ENCODE measurements around the gene HASPIN. TPM values are rescaled to one million over a fixed set of nuclear protein-coding genes. Genes with fewer than 3 reads are reported as not detected.

Gene HASPIN
- total RNA-seq = 4.3 and 14.3 TPM in 2 replicates

GRCh38 chr17:3723556-3724377 is at the start of gene HASPIN:
TSS of gene HASPIN (plus strand) at chr17:3723903. CDS start at chr17:3723936, 33 bp downstream.
- DNase-seq = peak; percentile 95

DNA sequence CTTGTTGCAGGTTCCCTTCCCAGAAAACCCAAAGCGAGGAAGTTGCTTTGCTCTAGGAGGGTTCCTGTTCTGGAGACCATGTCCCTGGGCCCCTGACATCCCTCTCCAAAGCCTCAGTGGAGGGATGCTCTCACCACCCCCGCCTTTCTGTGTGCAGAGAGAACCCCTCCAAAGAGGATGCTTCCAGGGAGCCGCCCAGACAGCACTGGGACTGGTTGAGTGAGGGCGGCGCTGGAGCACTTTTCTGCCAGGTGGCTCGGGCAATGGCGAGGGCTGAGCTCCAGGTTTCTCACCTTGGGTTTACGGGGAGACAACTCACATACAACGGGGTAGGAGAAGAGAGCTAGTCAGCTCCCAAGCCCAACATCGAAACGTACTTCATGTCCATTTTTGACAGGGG is 47.8 kb upstream of the HASPIN start:
- no peak for DNase-seq

DNA sequence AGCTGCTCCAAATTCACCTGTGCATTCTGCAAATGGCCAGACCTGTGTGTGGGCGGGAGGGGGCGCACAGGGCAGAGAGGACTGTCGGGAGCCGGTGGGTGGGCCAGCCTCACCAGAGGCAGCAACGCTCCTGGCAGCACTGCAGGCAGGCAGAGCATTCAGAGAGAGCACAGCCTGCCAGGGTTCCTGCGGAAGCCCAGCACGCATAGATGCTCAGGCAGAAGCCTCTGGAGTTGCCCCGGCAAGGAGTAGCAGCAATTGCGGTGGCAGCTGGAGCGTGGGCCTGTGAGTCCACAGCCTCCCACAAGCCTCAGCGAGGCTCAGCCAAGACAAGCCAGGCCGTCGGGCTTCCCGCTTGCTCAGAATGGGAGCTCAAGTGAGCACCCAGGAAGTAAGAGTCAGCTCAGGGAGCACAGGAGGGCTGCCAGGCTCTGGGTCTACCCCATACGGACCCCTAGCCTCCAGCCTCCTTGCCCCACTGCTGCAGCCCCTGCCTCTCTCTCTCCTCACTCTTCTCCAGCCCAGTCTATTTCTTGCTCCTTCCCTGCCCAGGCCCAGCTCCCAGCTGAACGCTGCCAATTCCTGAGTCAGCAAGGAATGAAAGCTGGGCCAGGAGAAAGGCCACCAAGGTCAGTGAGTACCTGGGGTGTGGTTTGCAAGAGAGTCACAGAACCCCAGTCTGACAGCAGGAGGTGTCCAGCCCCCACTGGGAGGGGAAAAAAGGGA is 45.4 kb upstream of the HASPIN start:
- no peak for DNase-seq

GRCh38 chr17:3678821-3679530 is 44.7 kb upstream of the HASPIN start:
- DNase-seq = no peak

- no peak for DNase-seq
Observed at GRCh38 chr17:3679531-3680126, 44.1 kb upstream of the HASPIN start.

GRCh38 chr17:3681057-3681456 is 42.6 kb upstream of the HASPIN start:
- DNase-seq = no peak

- no peak for DNase-seq
Observed at GRCh38 chr17:3681565-3681964, 42.1 kb upstream of the HASPIN start.

DNA sequence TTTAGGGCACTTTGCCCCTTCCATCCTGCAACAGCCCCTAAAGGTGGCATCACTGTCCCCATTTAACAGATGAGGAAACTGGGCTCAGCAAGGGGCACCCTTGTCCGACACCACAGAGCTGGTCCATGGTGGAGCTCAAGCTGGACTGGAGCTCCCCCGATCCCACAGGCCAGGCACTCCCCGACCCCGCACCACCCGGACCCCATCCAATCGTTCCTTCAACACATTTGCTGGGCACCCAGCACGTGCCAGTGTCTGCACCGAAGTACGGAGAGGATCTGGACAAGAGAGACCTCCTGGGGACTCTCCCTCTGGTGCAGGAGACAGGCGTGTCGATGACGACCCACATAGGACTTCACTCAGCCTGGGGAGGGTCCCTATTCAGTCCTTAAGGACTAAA is 41.7 kb upstream of the HASPIN start:
- no peak for DNase-seq

DNA sequence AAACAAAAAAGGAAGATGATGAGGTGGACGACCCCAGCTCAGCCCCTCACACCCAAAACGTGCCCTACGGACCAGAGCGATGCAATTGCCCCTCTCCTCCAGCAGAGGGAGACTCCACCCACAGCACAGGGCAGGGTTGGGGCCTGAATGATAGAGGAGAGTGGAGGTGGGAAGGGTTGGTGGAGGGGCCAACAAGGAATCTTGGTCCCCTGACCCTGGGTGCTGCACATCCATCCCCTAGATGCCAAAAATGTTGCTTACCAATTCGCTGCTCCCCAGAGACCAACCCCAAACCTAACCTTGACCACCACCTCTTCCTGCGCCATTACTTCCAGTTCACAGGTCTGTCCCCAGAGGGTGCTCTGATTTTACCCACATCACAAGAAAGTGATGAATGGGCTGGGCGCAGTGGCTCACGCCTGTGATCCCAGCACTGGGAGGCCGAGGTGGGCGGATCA is 40.6 kb upstream of the HASPIN start:
- peak; percentile 61 for DNase-seq

DNA sequence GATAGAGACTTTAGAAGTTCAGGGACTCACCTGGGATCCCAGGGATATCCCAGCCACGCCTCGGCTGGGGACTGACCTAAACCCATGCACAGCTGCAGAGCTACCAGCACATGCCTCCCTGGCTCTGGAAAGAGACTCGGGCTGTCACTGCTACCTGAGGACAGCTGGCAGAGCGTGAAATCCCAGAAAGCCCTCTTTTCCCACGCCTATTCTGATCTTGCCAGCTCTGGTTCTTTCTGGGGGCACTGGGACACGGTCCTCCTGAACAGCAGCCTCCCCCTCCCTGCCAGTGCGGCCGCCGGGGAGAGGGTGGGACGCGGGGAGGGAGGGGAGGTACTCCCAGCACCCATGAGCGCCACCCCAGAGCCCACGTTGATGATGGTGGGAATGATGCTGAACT is 38.5 kb upstream of the HASPIN start:
- DNase-seq = no peak

- DNase-seq = no peak
Observed at GRCh38 chr17:3688027-3688553, 35.6 kb upstream of the HASPIN start.

DNA sequence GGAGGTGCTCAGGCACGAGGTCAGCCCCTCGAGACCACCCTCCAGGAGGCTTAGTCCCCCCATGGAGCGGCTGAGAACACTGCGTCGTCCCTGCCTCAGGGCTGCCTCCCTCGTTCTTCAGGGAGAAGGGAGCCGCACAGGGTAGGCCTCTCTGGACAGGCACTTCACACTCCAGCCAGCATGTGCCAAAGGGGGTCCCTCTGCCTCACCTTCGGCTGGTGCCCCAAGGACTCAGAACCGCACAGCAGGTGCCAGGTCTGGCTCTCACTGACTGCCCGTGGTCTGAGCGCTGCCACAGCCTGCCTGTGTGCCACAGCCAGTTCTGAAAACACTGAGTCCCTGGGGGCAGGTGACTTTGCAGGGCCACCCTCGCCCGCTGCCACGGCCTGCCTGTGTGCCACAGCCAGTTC is 34.8 kb upstream of the HASPIN start:
- DNase-seq = no peak

DNA sequence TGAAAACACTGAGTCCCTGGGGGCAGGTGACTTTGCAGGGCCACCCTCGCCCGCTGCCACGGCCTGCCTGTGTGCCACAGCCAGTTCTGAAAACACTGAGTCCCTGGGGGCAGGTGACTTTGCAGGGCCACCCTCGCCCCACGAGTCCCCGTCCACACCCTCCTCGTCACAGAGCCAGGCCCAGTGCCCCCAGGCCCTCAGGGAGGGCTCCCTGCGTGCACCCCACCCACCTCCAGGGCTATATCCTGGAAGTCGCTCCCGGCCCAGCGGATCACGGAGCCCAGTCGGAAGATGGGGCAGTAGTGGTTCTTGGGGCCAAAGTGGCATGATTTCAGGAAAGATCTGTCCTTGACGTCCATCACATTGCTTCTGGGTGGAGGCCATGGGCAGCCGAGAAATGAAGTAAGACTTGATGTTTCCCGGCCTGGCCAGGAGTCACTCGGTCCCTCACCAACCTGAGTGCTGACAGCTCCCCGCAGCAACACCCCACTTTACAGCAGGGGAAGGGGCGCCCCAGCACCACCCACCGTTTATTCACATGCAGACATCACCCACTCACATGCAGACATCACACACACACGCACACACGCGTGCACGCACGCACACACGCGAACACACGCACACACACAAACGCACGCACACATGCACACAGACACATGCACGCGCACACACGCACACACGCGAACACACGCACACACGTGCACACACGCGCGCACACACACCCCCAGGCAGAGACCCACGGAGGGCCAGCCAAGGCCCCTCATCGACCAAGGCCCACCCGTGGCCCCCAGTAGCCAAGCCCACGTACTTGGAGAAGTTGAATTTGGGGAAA is 34.2 kb upstream of the HASPIN start:
- no peak for DNase-seq

- DNase-seq = no peak
Observed at GRCh38 chr17:3690094-3690715, 33.5 kb upstream of the HASPIN start.

DNA sequence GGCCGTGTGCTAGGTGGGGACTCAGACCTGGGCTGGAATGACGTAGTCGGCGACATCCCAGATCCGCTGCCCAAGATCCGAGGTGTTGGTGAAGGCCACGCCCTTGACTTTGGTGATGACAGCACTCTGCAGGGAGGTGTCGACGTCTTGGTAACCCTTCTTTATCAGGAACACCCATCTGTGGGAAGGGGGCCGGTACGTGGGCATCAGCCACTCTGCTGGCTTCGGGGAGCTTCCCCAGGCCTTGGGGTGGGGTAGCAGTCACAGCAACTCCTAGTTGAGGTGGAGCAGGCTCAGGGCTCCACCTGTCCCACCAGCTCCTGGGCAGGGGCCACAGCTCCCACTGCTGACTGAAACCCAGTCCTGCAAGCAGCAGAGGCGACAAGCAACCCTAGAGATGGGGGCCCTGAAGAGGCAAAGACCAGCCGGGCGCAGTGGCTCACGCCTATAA is 32.1 kb upstream of the HASPIN start:
- no peak for DNase-seq

- no peak for DNase-seq
Observed at GRCh38 chr17:3692346-3692745, 31.4 kb upstream of the HASPIN start.

GRCh38 chr17:3693141-3693540 is 30.6 kb upstream of the HASPIN start:
- DNase-seq = no peak

DNA sequence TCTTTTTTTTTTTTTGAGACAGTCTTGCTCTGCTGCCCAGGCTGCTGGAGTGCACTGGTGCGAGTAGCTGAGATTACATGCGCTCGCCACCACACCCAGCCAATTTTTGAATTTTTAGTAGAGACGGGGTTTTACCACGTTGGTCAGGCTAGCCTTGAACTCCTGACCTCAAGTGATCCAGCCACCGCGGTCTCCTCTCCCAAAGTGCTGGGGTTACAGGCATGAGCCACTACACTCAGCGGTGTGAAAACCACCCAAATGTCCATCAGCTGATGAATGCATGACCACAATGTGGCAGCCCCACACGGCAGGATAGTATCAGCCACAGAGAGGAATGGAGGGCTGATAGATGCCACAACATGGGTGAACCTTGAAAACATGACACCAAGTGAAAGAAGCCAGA is 29.9 kb upstream of the HASPIN start:
- DNase-seq = no peak

GRCh38 chr17:3695129-3695722 is 28.5 kb upstream of the HASPIN start:
- no peak for DNase-seq

DNA sequence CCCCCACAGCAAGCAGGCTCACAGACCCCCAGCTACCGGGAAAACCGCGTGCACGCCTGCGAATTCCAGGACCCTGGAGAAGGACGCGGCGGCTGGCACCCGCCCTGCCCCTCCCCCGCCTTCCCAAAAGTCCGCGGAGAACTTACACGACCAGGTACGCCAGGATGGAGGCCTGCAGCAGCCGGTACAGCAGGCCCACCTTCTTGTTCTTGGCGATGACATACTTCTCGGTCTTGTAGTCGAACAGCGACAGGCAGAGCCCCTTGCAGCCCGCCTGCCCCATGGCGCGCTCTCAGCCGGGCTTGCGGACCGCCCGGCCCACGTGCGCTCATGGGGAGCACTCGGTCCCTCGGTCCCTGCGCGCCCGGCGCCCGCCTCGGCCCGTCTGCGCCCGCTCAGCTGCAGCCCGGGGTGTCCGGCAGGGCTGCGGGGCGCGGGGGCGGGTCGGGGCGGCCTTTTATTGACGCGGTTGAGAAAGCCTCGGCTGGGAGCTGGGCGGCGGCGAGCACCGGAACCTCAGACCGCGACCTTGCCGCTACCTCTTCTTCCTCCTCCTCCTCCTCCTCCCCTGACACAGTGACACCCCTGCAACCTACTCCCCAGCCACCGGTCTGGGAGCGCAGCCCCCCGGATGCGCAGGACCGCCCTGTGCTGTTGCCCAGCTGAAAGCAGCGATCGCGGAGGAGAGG is 27.8 kb upstream of the HASPIN start, which contains the start of gene P2RX5:
Gene P2RX5, minus strand, starts transcription at position 433 of the 689 bp plus-strand sequence. Its CDS starts 150 bp downstream, at position 283.
- DNase-seq = peak; percentile 28

Measured in dermis blood vessel endothelial cell (primary cell).